GM12873 (cell line): ENCODE results near the gene HAUS2.

Experiments
- TF ChIP-seq, protein P1 (sequence below): IDR thresholded peaks from 2 replicates; pipeline ENCODE4 v1.5.1; 2012; ENCODE audit warnings: low read depth, mild to moderate bottlenecking, moderate library complexity, low read length, control low read depth; ENCODE audit not compliant: insufficient read depth; ENCODE audit errors: missing control alignments

The HAUS2 gene

DNA sequence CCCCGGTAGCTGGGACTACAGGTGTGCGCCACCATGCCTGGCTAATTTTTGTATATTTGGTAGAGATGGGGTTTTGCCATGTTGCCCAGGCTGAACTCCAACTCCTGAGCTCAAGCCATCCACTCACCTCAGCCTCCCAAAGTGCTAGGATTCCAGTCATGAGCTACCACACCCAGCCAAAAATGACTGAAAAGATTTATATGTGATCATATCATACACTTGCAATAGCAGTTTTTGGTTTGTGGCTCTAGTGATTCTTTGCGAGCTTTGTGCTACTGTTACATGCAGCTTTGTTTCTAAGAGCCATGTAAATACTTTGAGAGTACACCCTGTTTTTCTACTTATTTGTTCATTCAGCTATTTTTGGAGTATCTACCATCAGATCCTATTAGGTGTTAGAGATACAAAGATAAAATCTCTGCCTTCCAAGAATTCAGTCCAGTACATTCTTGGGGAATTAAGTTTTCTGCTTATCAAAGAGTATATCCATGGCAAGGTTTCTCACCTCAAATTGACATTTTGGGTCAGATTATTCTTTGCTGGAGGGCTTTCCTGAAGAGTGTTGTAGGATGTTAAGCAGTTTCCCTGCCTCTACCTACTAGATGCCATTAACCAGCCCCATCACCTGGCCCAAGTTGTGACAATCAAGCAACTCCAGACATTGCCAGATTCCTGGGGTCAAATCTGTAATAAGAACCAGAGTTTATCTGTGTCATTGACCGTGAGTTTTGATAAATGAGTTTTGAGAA lies 38.2 kb upstream of the HAUS2 start:
- TF ChIP-seq, protein P1, sequence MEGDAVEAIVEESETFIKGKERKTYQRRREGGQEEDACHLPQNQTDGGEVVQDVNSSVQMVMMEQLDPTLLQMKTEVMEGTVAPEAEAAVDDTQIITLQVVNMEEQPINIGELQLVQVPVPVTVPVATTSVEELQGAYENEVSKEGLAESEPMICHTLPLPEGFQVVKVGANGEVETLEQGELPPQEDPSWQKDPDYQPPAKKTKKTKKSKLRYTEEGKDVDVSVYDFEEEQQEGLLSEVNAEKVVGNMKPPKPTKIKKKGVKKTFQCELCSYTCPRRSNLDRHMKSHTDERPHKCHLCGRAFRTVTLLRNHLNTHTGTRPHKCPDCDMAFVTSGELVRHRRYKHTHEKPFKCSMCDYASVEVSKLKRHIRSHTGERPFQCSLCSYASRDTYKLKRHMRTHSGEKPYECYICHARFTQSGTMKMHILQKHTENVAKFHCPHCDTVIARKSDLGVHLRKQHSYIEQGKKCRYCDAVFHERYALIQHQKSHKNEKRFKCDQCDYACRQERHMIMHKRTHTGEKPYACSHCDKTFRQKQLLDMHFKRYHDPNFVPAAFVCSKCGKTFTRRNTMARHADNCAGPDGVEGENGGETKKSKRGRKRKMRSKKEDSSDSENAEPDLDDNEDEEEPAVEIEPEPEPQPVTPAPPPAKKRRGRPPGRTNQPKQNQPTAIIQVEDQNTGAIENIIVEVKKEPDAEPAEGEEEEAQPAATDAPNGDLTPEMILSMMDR, result no peak

DNA sequence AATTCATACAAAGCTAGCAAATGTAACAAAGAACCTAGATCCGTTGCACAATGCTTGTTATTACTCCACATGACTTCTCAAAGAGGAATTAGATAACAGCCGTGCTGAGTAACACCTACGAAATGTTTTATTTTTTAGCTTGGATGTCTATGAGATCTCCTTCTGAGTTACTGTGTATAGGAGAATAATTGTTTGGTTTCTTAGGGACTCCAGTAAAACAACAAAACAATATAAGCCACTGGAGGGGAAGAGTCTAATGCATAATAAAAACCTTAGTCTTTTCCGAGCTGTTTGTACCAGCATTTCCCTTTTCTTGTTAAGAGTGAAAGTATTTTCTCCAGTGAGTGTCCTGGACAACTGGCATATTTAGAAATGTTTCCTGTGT lies 37.6 kb upstream of the HAUS2 start:
- TF ChIP-seq, protein P1, result no peak

GRCh38 chr15:42523331-42523730 lies 25.3 kb upstream of the HAUS2 start:
- TF ChIP-seq, protein P1, result no peak

DNA sequence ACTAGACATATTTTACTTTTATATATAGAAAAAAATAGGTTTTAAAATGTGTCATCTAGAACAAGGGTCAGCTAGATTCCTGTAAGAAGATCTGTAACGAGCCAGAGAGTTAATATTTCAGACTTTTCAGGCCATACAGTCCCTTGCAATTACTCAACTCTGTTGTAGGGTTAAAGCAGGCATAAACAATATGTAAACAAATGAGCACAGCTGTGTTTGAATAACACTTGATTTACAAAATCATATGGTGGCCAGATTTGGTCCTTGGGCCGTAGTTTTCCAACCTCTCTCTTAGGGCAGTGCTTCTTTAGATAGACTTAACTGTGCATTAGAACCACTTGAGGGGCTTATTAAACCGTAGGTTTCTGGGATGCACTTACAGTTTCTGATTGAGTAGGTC lies 19.7 kb upstream of the HAUS2 start:
- TF ChIP-seq, protein P1, result no peak

DNA sequence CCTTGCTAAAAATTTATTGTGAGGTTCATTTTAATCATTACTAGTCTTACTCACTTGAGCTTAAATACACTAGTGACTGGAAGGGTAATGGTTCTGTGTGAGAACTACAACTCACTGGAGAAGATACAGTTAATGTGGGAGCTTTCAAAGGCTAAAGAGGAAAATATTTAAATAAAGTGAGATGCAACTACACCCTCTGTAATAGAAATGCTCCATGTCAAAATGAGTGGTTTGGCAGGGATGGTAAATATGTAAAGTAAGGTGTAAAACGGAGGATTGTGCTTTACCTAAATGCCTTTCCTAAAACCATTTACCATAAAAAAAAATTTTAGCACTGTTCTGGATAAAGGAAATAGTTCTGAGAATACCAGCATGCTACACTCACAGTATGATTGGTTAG lies 15.4 kb upstream of the HAUS2 start:
- TF ChIP-seq, protein P1, result no peak

DNA sequence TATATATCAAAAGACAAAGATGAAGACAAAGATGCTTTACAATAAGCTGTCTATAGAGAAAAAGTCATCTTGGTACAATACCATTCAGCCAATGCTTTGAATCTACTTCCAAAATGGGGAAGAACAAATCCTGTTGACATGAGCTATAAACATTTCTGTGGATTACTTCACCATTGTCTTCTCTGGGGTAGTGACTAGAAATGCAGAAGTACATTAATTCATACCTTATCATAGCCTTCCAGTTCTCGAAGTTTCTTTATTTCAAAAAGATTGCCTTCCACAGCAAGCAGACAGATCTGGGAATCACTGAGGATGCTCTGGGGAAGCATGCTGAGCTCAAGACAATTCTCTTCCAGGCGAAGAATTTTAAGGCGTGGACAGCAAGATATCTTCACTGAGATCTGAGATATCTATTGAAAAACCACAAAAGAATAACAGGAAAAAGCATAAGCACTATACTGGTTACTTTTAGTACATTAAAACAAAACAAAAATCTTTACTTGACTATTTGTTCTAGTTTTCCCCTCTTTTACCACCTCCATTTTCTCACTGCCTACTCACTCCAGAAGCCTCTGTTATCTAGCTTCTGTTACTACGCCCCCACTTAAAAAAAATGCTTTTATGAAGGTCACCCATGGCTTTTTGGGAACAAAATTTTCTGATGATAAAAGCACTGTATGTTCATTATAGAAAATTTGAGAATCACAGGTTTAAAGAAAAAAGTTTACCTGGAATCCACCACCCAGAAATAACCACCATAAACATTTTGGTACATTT lies 3.6 kb upstream of the HAUS2 start:
- TF ChIP-seq, protein P1, result no peak

DNA sequence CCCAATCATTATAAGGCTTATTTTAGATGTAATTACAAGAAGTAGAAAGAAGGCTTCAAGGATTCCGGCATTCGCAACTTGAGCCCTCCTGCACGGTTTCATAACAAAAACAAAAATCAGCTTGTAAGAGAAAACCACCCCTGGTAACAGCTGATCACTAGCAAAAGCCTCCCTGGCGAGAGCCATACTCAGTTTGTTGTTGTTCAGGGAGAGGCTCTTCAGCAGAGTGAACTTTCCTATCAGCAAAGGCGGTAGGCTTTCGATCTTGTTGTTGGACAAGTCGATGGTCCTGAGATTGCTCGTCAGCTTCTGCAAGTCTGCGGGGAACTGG lies 755 bp upstream of the HAUS2 start:
- TF ChIP-seq, protein P1, result no peak
